ENCODE measurements around the gene PDZD2.

DNA sequence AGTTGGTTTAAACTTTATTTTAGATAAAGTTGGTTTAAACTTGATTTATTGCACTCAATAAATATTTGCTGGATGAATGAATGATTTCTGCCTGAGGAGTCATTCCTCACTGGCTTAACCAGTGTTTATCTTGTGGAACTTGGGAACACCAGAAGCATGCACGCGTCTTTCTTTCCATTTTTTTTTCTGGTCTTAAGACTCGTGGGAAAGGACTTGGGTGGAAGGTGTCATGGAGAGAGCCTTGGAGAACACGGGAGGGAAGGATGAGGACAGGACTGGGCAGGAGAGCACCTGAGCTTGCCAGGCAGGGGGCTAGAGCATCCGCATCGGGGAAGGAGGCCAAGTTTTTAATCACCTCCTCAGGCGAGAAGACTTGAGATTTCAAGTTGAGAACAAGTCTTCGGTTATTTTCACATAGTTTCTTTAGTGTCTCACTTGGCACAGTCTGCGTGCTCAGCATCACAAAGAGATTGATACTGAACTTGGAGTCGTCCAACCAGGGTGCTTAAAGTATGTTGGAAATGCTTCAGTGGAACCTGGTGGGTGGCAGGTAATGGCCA, 144.2 kb downstream of the PDZD2 start:
- TF ChIP-seq, protein P1, sequence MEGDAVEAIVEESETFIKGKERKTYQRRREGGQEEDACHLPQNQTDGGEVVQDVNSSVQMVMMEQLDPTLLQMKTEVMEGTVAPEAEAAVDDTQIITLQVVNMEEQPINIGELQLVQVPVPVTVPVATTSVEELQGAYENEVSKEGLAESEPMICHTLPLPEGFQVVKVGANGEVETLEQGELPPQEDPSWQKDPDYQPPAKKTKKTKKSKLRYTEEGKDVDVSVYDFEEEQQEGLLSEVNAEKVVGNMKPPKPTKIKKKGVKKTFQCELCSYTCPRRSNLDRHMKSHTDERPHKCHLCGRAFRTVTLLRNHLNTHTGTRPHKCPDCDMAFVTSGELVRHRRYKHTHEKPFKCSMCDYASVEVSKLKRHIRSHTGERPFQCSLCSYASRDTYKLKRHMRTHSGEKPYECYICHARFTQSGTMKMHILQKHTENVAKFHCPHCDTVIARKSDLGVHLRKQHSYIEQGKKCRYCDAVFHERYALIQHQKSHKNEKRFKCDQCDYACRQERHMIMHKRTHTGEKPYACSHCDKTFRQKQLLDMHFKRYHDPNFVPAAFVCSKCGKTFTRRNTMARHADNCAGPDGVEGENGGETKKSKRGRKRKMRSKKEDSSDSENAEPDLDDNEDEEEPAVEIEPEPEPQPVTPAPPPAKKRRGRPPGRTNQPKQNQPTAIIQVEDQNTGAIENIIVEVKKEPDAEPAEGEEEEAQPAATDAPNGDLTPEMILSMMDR (IDR thresholded peaks at IDR 0.05) = no peak
- TF ChIP-seq POLR2A (IDR thresholded peaks at IDR 0.05) = no peak

All from testis (tissue), 2 donors.